Stimulated activated naive B cell treated with anti-CD40 and anti-IgM and Interleukin-4, amounts not matched to agents 10 μg/mL and 1 μg/mL and 100 μg/mL, for 72 hours (primary cell): ENCODE results near the gene TMEM141.
"Not testable (repeated sequence)": the region's sequence is repeated elsewhere in the genome, so short reads cannot be mapped to it uniquely, and the experiment has no call there.

Source experiments
- ATAC-seq, 2 donors: fragments of 150-1000 bp; cut with Tn5 transposase; replicated peaks; 2 replicates each; pipeline ENCODE4 v1.10.0; 2021; ENCODE audit warnings: moderate library complexity in 1 of 2
- DNase-seq: peaks from one replicate; pipeline ENCODE4 v3.0.0; 2021
- H3K27ac Mint-ChIP-seq: one replicate; pipeline ENCODE4 v1.8.0; 2022; ENCODE audit warnings: mild to moderate bottlenecking, mixed read lengths
- H3K27me3 Mint-ChIP-seq, 2 donors: one replicate each; pipeline ENCODE4 v1.8.0; 2022; ENCODE audit warnings: mixed read lengths in 2 of 2
- H3K36me3 Mint-ChIP-seq, 2 donors: one replicate each; pipeline ENCODE4 v1.8.0; 2022; ENCODE audit warnings: mixed read lengths in 2 of 2, mild to moderate bottlenecking in 1 of 2
- H3K4me1 Mint-ChIP-seq, 2 donors: one replicate each; pipeline ENCODE4 v1.8.0; 2022; ENCODE audit warnings: mixed read lengths in 2 of 2, mild to moderate bottlenecking in 1 of 2
- H3K4me3 Mint-ChIP-seq, 2 donors: one replicate each; pipeline ENCODE4 v1.8.0; 2022; ENCODE audit warnings: mild to moderate bottlenecking in 2 of 2, mixed read lengths in 2 of 2, moderate library complexity in 1 of 2
- H3K9me3 Mint-ChIP-seq, 2 donors: one replicate each; pipeline ENCODE4 v1.8.0; 2022; ENCODE audit warnings: mixed read lengths in 2 of 2, mild to moderate bottlenecking in 1 of 2

Gene TMEM141

GRCh38 chr9:136773386-136774044 is 17.6 kb upstream of the TMEM141 start:
- peaks cover 7% of the 10 kb centered on the region in 2 donors for H3K9me3 Mint-ChIP-seq
- H3K36me3 Mint-ChIP-seq = peaks cover 0 to 9% of the 10 kb centered on the region in 2 donors
- H3K4me1 Mint-ChIP-seq = peaks cover 11 to 15% of the 10 kb centered on the region in 2 donors
- ATAC-seq (peak; percentile 88 to 93), DNase-seq (peak; percentile 55)
- H3K27me3 Mint-ChIP-seq = peaks cover 21 to 23% of the 10 kb centered on the region in 2 donors
- peak overlapping the region; percentile 80 for H3K27ac Mint-ChIP-seq
- no peak overlapping the region for H3K4me3 Mint-ChIP-seq

- Mint-ChIP-seq H3K27ac (no peak overlapping the region), H3K36me3 (peaks cover 0 to 9% of the 10 kb centered on the region in 2 donors), H3K27me3 (peaks cover 29 to 32% of the 10 kb centered on the region in 2 donors), H3K9me3 (peaks cover 7% of the 10 kb centered on the region in 2 donors), H3K4me1 (peaks cover 11 to 14% of the 10 kb centered on the region in 2 donors), H3K4me3 (no peak overlapping the region)
- DNase-seq (no peak), ATAC-seq (no peak)
These were observed 16.6 kb upstream of the TMEM141 start for GRCh38 chr9:136774416-136775045.

GRCh38 chr9:136775191-136775590 is 16.0 kb upstream of the TMEM141 start:
- H3K36me3 Mint-ChIP-seq = peaks cover 0 to 9% of the 10 kb centered on the region in 2 donors
- H3K27ac Mint-ChIP-seq = no peak overlapping the region
- no peak for ATAC-seq
- no peak for DNase-seq
- peaks cover 7% of the 10 kb centered on the region in 2 donors for H3K4me1 Mint-ChIP-seq
- H3K27me3 Mint-ChIP-seq = peaks cover 25 to 28% of the 10 kb centered on the region in 2 donors
- H3K9me3 Mint-ChIP-seq = peaks cover 7% of the 10 kb centered on the region in 2 donors
- no peak overlapping the region for H3K4me3 Mint-ChIP-seq

- Mint-ChIP-seq H3K4me3 (no peak overlapping the region), H3K4me1 (peaks cover 6 to 7% of the 10 kb centered on the region in 2 donors), H3K27me3 (peaks cover 21 to 31% of the 10 kb centered on the region in 2 donors), H3K27ac (no peak overlapping the region), H3K36me3 (peaks cover 0 to 9% of the 10 kb centered on the region in 2 donors), H3K9me3 (peaks cover 7% of the 10 kb centered on the region in 2 donors)
- no peak for ATAC-seq
- no peak for DNase-seq
These were observed 14.2 kb upstream of the TMEM141 start for GRCh38 chr9:136776947-136777346.

GRCh38 chr9:136777359-136777758 is 13.8 kb upstream of the TMEM141 start:
- peaks cover 0 to 9% of the 10 kb centered on the region in 2 donors for H3K36me3 Mint-ChIP-seq
- H3K27ac Mint-ChIP-seq = no peak overlapping the region

DNA sequence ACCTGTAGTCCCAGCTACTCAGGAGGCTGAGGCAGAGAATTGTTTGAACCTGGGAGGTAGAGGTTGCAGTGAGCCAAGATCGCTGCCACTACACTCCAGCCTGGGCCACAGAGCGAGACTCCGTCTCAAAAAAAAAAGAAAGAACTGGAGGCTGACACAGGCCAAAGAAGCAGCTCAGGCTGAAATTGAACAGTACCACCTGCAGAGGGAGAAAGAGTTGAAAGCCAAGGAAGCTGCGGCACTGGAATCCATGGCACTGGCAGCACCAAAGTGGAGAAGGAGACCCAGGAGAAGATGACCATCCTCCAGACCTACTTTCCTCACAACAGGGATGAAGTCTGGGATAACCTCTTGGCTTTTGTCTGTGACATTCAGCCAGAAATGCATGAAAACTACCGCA is 11.3 kb upstream of the TMEM141 start:
- Mint-ChIP-seq H3K27ac (no peak overlapping the region), H3K36me3 (no peaks in the 10 kb centered on the region), H3K9me3 (no peaks in the 10 kb centered on the region), H3K4me3 (no peak overlapping the region), H3K4me1 (peaks cover 8 to 12% of the 10 kb centered on the region in 2 donors), H3K27me3 (peaks cover 21 to 31% of the 10 kb centered on the region in 2 donors)
- DNase-seq (no peak), ATAC-seq (no peak)

More at GRCh38 chr9:136777359-136777758, 13.8 kb upstream of the TMEM141 start:
- ATAC-seq (no peak), DNase-seq (no peak)
- Mint-ChIP-seq H3K9me3 (peaks cover 7% of the 10 kb centered on the region in 2 donors), H3K27me3 (peaks cover 21 to 31% of the 10 kb centered on the region in 2 donors), H3K4me3 (no peak overlapping the region), H3K4me1 (peaks cover 6 to 7% of the 10 kb centered on the region in 2 donors)

GRCh38 chr9:136782452-136782851 is 8.7 kb upstream of the TMEM141 start:
- peaks cover 18 to 25% of the 10 kb centered on the region in 2 donors for H3K27me3 Mint-ChIP-seq
- H3K36me3 Mint-ChIP-seq = no peaks in the 10 kb centered on the region
- H3K4me1 Mint-ChIP-seq = peaks cover 11 to 19% of the 10 kb centered on the region in 2 donors

DNA sequence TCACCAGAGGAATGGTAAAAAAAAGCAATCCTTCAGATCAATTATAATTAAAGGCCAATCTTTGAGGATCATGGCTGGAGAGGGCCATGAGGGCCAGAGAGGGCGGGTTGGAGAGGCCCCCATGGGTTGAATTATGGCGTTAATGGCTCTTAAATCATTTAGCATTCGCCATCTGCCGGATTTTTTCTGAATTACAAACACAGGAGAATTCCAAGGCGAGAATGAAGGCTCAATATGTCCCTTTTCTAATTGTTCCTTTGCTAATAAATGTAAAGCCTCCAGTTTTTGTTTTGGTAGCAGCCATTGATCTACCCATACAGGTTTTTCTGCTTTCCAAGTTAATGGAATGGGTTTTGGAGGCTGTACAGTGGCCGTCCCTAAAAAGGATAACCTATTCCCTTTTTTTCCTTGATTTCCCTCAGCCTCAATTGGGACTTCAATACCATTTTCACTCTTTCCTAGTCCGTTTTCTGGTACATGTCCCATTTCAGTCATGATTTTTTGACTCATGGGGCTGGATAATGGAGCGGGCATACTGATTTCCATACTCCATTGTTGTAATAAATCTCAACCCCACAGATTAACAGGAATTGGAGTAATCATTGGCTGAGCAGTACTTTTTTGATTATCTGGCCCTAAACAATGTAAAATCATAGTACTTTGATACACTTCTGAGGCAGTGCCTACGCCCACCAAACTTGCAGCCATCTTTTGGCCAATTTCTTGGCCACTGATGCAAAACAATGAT is 6.7 kb upstream of the TMEM141 start:
- DNase-seq (no peak), ATAC-seq (peak; percentile 43 to 58)
- Mint-ChIP-seq H3K36me3 (no peaks in the 10 kb centered on the region), H3K27ac (peak overlapping the region; percentile 75), H3K27me3 (peaks cover 0 to 6% of the 10 kb centered on the region in 2 donors), H3K9me3 (no peaks in the 10 kb centered on the region), H3K4me1 (peaks cover 19 to 28% of the 10 kb centered on the region in 2 donors), H3K4me3 (peak overlapping the region in 1 of 2 donors; percentile 17)

More at GRCh38 chr9:136782452-136782851, 8.7 kb upstream of the TMEM141 start:
- Mint-ChIP-seq H3K9me3 (no peaks in the 10 kb centered on the region), H3K27ac (no peak overlapping the region), H3K4me3 (no peak overlapping the region)
- DNase-seq = no peak
- no peak for ATAC-seq

GRCh38 chr9:136784997-136785361 is 6.2 kb upstream of the TMEM141 start:
- peak; percentile 74 to 78 for ATAC-seq
- H3K36me3 Mint-ChIP-seq = no peaks in the 10 kb centered on the region
- H3K9me3 Mint-ChIP-seq = no peaks in the 10 kb centered on the region
- peaks cover 0 to 6% of the 10 kb centered on the region in 2 donors for H3K27me3 Mint-ChIP-seq
- DNase-seq = no peak
- no peak overlapping the region for H3K4me3 Mint-ChIP-seq
- peaks cover 19 to 28% of the 10 kb centered on the region in 2 donors for H3K4me1 Mint-ChIP-seq
- H3K27ac Mint-ChIP-seq = peak overlapping the region; percentile 75

GRCh38 chr9:136785565-136786355 is 5.4 kb upstream of the TMEM141 start:
- H3K4me3 Mint-ChIP-seq, H3K27me3 Mint-ChIP-seq, H3K9me3 Mint-ChIP-seq, DNase-seq, H3K36me3 Mint-ChIP-seq, ATAC-seq: not testable (repeated sequence)
- peaks cover 19 to 28% of the 10 kb centered on the region in 2 donors for H3K4me1 Mint-ChIP-seq
- peak overlapping the region; percentile 56 for H3K27ac Mint-ChIP-seq

DNA sequence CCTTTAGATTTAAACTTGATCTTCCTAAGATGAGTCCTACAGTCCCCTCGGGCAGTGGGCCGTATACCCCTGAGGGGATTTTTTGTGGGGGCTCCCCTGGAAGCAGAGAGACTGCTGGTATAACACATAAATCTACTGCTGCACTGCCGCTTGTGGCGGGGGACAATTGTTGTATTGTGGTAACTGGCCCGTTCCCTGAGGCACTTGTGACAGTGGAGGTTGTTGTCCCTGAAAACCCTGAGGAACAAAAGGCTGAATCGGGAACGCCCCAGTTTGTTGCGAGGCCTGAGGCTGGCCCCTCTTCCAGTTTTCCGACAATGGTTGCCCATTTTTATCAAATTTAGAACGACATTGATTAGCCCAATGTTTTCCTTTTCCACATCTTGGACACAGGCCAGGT is 4.7 kb upstream of the TMEM141 start:
- no peak overlapping the region for H3K4me3 Mint-ChIP-seq
- H3K9me3 Mint-ChIP-seq = no peaks in the 10 kb centered on the region
- no peak for ATAC-seq
- no peak overlapping the region for H3K27ac Mint-ChIP-seq
- peaks cover 19 to 28% of the 10 kb centered on the region in 2 donors for H3K4me1 Mint-ChIP-seq
- H3K36me3 Mint-ChIP-seq = no peaks in the 10 kb centered on the region
- no peak for DNase-seq
- H3K27me3 Mint-ChIP-seq = no peaks in the 10 kb centered on the region

DNA sequence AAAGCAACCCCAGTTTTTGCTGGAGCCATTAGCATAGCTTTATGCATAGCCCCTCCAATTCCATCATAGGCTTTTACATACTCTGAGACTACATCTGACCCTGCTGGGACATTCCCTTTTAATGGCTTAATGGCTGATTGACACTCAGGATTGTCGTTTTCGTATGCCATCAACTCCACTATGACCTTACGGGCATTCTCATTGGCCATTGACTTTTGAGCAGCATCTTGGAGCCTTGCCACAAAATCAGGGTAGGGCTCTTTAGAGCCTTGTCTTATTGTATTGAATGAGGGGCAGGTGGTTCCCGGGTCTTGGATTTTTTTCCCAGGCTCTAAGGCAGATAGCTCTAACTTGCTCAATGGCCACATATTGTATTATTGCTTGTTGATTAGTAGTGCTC is 4.2 kb upstream of the TMEM141 start:
- H3K27ac Mint-ChIP-seq, ATAC-seq, H3K4me3 Mint-ChIP-seq, H3K36me3 Mint-ChIP-seq, H3K9me3 Mint-ChIP-seq, H3K27me3 Mint-ChIP-seq, DNase-seq: not testable (repeated sequence)
- peaks cover 20 to 31% of the 10 kb centered on the region in 2 donors for H3K4me1 Mint-ChIP-seq

GRCh38 chr9:136787690-136788400 is 3.3 kb upstream of the TMEM141 start:
- Mint-ChIP-seq H3K36me3 (no peaks in the 10 kb centered on the region), H3K9me3 (no peaks in the 10 kb centered on the region), H3K27me3 (no peaks in the 10 kb centered on the region), H3K4me3 (peak overlapping the region in 1 of 2 donors; percentile 20), H3K4me1 (peaks cover 24 to 40% of the 10 kb centered on the region in 2 donors), H3K27ac (no peak overlapping the region)
- ATAC-seq (no peak), DNase-seq (peak; percentile 60)
